Esophagus muscularis mucosa (tissue), 4 donors: ENCODE data around the gene FATE1. TPM values are rescaled to one million over a fixed set of nuclear protein-coding genes. Genes with fewer than 3 reads are reported as not detected.
A peak's percentile ranks its signal among the peaks of the same experiment; 100 is the strongest.

Experiments
- DNase-seq: peaks from one replicate; pipeline ENCODE4 v3.0.0-alpha.2; 2017; ENCODE audit errors: extremely low spot score
- H3K27ac ChIP-seq, 4 donors: fragments of 200-600 bp; sonication (generic); replicated peaks in 1 of 4; 1 replicate in 3 of 4; 2 replicates in 1 of 4; pipeline ENCODE4 v1.5.1; 2016 to 2019; ENCODE audit warnings: mild to moderate bottlenecking in 1 of 4
- H3K27me3 ChIP-seq, 4 donors: fragments of 200-600 bp; sonication (generic); one replicate each; pipeline versions ENCODE4 v1.5.1 to v1.6.0; 2016 to 2019
- H3K36me3 ChIP-seq, 4 donors: fragments of 200-600 bp; sonication (generic); one replicate each; pipeline ENCODE4 v1.5.1; 2016 to 2019
- H3K4me1 ChIP-seq, 4 donors: fragments of 200-600 bp; sonication (generic); one replicate each; pipeline ENCODE4 v1.5.1; 2016 to 2019
- H3K4me3 ChIP-seq, 4 donors: fragments of 200-600 bp; sonication (generic); 1 replicate in 2 of 4; 2 replicates in 2 of 4; pipeline ENCODE4 v1.5.1; 2016 to 2019; ENCODE audit warnings: mild to moderate bottlenecking in 4 of 4, moderate library complexity in 1 of 4
- H3K9me3 ChIP-seq, 4 donors: fragments of 200-600 bp; sonication (generic); 1 replicate in 3 of 4; 2 replicates in 1 of 4; pipeline ENCODE4 v1.5.1; 2016 to 2019
- EP300 ChIP-seq: sonication (generic); formaldehyde crosslinking; IDR thresholded peaks from one replicate; pipeline ENCODE4 v1.6.1; 2017; ENCODE audit warnings: antibody characterized with exemption
- POLR2A ChIP-seq: fragments of 450-650 bp; IDR thresholded peaks from one replicate; pipeline ENCODE4 v1.6.1; 2017; ENCODE audit warnings: antibody characterized with exemption, moderate library complexity, mild to moderate bottlenecking, low read depth
- POLR2AphosphoS5 ChIP-seq, 2 donors: sonication (generic); formaldehyde crosslinking; IDR thresholded peaks; one replicate each; pipeline ENCODE4 v1.6.1; 2017; ENCODE audit warnings: antibody characterized with exemption in 2 of 2
- WGBS: methylation state at CpG from one replicate; pipeline ENCODE4 v1.1.5; 2018; 5-methylcytosine and 5-hydroxymethylcytosine counted together
- intact Hi-C: fragments of 100-400 bp; cut with DNase I; formaldehyde crosslinking; loops from one replicate; pipeline ENCODE4 v1.15.1; 2023
- total RNA-seq, 4 donors: library from RNA; depleted of rRNA; stranded (reverse); fragments of >200 nt; gene quantifications; one replicate each; pipeline versions ENCODE4 v1.1.0 to v1.2.1, GENCODE V29; 2016
- TF ChIP-seq, protein P1 (sequence below), 3 experiments: fragments of 200-600 bp in 2 of 3; fragments of 450-650 bp in 1 of 3; sonication (generic) in 2 of 3; IDR thresholded peaks; one replicate each; pipeline ENCODE4 v1.5.1; 2017 to 2019; ENCODE audit warnings: antibody characterized with exemption in 3 of 3, mild to moderate bottlenecking in 2 of 3, moderate library complexity in 1 of 3

FATE1 gene
- total RNA-seq, 4 donors from 2014 or later, result not detected

DNA sequence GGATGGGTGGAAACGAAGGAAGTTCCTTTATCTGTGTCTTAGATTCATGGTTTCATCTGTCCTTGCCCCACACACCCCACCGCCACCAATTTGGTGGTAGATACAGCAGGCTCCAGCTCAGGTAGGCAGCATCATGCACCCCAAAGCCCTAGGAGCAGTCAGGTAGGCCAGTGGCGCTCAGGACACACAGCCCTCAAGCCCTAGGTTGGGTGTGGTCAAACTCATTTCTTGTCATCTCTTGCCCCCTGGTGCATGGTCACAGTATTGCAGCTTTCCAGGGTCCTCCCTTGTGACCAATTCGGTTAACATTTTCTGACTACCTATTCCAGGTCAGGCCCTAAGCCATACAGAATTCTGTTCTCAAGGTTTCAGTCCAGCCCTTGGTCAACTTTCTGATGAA lies 35.0 kb upstream of the FATE1 start:
- no peak overlapping the region for H3K4me3 ChIP-seq
- peak; percentile 79 for DNase-seq
- intact Hi-C loops, result loop anchor here (5.0 kb wide), 1 partner anchor 529 kb away; no protein-coding TSS in a partner anchor
- 34% methylated on average over 4 of the region's 4 CpGs for WGBS
- no peaks in the 10 kb centered on the region for H3K36me3 ChIP-seq
- H3K9me3 ChIP-seq, result no peaks in the 10 kb centered on the region
- TF ChIP-seq, protein P1, sequence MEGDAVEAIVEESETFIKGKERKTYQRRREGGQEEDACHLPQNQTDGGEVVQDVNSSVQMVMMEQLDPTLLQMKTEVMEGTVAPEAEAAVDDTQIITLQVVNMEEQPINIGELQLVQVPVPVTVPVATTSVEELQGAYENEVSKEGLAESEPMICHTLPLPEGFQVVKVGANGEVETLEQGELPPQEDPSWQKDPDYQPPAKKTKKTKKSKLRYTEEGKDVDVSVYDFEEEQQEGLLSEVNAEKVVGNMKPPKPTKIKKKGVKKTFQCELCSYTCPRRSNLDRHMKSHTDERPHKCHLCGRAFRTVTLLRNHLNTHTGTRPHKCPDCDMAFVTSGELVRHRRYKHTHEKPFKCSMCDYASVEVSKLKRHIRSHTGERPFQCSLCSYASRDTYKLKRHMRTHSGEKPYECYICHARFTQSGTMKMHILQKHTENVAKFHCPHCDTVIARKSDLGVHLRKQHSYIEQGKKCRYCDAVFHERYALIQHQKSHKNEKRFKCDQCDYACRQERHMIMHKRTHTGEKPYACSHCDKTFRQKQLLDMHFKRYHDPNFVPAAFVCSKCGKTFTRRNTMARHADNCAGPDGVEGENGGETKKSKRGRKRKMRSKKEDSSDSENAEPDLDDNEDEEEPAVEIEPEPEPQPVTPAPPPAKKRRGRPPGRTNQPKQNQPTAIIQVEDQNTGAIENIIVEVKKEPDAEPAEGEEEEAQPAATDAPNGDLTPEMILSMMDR (IDR thresholded peaks at IDR 0.05), result peak; percentile 35 to 50 (median 37)
- no peak for TF ChIP-seq EP300
- no peaks in the 10 kb centered on the region for H3K27me3 ChIP-seq
- no peaks in the 10 kb centered on the region for H3K4me1 ChIP-seq
- no peak overlapping the region for H3K27ac ChIP-seq

DNA sequence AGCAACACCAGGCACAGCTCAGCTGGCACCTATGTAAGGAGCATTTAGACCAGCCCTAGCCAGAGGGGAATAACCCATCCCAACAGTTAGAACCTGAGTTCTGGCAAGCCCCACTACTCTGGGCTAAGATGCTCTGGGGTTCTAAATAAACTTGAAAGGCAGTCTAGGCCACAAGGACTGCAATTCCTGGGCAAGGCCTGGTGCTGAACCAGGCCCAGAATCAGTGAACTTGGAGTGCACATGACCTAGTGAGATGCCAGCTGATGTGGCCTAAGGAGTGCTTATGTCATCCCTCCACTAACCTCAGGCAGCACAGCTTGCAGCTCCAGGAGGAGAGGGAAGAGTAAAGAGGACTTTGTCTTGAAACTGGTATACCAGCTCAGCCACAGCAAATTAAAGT lies 28.2 kb upstream of the FATE1 start:
- no peaks in the 10 kb centered on the region for H3K9me3 ChIP-seq
- no peaks in the 10 kb centered on the region for H3K27me3 ChIP-seq
- H3K4me3 ChIP-seq, result no peak overlapping the region
- no peaks in the 10 kb centered on the region for H3K36me3 ChIP-seq
- H3K4me1 ChIP-seq, result no peaks in the 10 kb centered on the region
- no peak for DNase-seq
- H3K27ac ChIP-seq, result no peak overlapping the region
- TF ChIP-seq, protein P1 (IDR thresholded peaks at IDR 0.05), result no peak
- no peak for TF ChIP-seq POLR2A
- no peak for TF ChIP-seq POLR2AphosphoS5 (IDR thresholded peaks at IDR 0.05)
- no peak for TF ChIP-seq EP300
- intact Hi-C loops, result no loop called here

DNA sequence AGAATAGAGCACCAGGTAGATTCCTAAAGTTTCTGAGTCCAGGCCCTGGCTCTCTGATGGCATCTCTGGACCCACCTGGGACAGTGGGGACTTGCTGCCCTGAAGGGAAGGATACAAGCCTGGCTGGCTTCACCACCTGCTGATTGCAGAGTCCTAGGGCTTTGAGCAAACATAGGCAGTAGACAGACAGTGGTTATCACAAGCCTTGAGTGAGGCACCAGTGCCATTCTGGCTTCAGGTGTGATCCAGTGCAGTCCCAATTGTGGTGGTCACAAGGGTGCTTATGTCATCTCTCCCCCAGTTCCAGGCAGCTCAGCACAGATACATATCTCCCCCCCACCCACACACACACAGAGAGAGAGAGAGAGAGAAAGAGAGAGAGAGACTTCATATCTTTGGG lies 27.1 kb upstream of the FATE1 start:
- Histone ChIP-seq H3K9me3 (no peaks in the 10 kb centered on the region), H3K27ac (no peak overlapping the region), H3K36me3 (no peaks in the 10 kb centered on the region), H3K27me3 (no peaks in the 10 kb centered on the region), H3K4me3 (no peak overlapping the region), H3K4me1 (no peaks in the 10 kb centered on the region)
- TF ChIP-seq POLR2AphosphoS5 (IDR thresholded peaks at IDR 0.05) (no peak), POLR2A (no peak), EP300 (no peak)
- TF ChIP-seq, protein P1 (IDR thresholded peaks at IDR 0.05), result no peak
- intact Hi-C loops, result no loop called here
- no peak for DNase-seq

DNA sequence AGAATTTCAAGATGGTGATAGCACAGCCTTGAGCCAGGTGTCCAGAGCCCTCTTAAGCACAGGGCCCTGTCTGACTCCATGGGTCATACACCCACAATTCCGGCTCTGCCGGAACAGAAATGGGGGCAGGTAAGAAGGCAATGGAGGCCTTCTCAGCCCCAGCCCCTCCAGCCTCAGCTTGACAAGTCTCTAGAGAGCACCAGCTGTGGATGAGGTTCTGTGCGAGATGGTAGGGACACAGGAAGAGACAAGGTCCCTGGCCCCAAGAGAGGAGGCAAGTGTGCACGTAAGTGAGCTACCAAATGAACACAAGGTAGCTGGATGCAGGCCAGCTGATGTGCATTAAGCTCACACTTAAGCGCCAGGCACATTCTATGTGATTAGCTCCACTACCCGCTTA lies 23.0 kb upstream of the FATE1 start:
- Histone ChIP-seq H3K27me3 (peaks cover 0 to 10% (median 0%) of the 10 kb centered on the region in 4 donors), H3K4me3 (no peak overlapping the region), H3K9me3 (no peaks in the 10 kb centered on the region), H3K27ac (no peak overlapping the region), H3K36me3 (no peaks in the 10 kb centered on the region), H3K4me1 (peaks cover 0 to 6% (median 2%) of the 10 kb centered on the region in 4 donors)
- no peak for DNase-seq
- 91% methylated on average over 5 of the region's 6 CpGs for WGBS
- TF ChIP-seq POLR2AphosphoS5 (IDR thresholded peaks at IDR 0.05) (no peak), EP300 (no peak), POLR2A (no peak)
- TF ChIP-seq, protein P1 (IDR thresholded peaks at IDR 0.05), result no peak
- intact Hi-C loops, result no loop called here

DNA sequence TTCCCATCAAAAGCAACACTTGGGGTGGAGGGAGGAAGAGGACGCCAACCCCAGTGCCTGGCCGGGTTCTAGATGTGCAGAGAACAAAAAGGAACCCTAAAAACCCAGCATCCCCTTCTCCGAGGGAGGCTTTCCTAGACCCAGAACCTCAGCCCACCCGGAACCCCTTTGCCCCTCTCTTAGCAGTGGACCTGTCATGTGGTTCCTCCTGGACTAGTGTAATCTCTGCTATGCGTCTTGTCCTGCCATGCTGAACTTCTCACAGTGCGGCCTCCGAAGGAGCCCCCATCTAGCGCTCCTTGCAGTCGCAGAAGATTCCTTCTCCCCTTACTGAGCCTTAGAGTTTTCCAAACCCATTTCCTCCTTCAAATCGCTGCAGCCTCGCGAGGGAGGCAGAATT lies 21.7 kb upstream of the FATE1 start:
- Histone ChIP-seq H3K27me3 (peaks cover 0 to 10% (median 0%) of the 10 kb centered on the region in 4 donors), H3K9me3 (no peaks in the 10 kb centered on the region), H3K36me3 (no peaks in the 10 kb centered on the region), H3K4me1 (peaks cover 0 to 6% (median 2%) of the 10 kb centered on the region in 4 donors), H3K27ac (no peak overlapping the region), H3K4me3 (no peak overlapping the region)
- DNase-seq, result no peak
- TF ChIP-seq POLR2A (no peak), POLR2AphosphoS5 (IDR thresholded peaks at IDR 0.05) (no peak), EP300 (no peak)
- TF ChIP-seq, protein P1 (IDR thresholded peaks at IDR 0.05), result no peak
- intact Hi-C loops, result no loop called here
- 70% methylated on average over 12 of the region's 12 CpGs for WGBS
